Activated CD8-positive, alpha-beta memory T cell treated with anti-CD3 and anti-CD28 coated beads, Interleukin-2, amount 50 U/mL, for 4 hours (primary cell): ENCODE results near the gene CMIP.
A peak's percentile ranks its signal among the peaks of the same experiment; 100 is the strongest.

Experiments
- DNase-seq: peaks from one replicate; pipeline ENCODE4 v3.0.0-alpha.2; 2020

The CMIP gene

DNA sequence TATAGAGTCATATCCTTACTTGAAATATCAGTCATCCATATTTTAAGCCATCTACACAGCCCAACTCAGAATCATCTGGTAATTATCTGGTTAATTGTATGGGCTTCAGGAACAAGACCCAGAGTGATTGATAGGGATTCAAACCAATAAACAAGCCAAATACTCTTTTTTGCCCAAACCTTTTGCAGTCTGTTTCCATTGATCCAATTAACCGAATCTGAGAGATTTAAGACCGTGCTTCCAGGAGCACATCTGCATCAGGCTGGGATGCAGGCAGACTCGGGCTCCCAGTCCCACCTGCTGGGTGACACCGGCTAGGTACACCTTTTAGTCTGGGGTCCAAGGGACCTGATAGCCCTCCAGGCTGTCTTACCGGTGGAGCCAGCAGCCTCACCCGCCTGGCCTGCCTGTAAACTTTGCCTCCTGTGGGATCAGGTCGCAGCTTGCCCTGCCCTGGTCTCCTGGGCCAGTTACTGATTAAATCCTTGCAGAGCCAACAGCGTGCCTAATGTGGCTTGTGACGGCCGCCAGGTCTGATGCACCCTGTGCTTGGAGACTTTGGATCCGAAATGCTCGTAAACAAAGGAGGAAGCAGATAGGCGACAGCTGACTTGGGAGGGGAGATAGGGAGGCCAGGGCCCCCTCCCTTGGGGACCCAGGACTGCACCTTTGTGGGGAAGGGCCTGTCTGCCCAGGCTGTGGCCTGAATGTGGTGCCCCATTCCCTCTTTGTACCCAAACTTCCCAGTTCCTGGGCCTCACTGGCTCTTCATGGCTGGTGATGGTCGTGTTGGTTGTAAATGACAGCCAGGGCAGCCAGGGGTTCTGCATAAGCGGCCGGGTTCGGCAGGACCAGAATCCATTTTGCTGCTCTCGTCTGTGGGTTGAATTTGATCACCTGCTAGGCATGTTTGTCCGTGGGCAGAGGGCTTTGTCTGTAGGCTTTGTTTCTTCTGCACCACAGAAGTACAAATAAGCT lies 3.8 kb downstream of the CMIP start:
- DNase-seq: no peak

DNA sequence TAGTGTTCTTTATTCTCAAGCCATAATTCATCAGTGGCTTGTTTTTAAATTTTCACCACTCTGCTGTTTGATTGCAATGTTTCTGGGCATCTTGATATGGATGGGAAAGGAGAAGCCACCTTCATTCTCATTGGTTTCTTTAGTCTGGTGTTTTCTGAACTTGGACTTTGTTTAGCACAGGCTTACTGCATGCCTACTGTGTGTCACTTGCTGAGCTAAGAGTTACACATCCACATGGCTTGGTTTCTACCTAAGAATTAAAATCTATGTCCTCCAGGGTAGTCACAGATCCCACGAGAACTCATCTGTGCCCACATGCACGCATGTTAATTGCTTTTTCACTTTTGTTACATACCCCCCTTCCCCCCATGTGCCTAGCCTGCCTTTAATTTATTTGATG lies 4.6 kb downstream of the CMIP start:
- no peak for DNase-seq

DNA sequence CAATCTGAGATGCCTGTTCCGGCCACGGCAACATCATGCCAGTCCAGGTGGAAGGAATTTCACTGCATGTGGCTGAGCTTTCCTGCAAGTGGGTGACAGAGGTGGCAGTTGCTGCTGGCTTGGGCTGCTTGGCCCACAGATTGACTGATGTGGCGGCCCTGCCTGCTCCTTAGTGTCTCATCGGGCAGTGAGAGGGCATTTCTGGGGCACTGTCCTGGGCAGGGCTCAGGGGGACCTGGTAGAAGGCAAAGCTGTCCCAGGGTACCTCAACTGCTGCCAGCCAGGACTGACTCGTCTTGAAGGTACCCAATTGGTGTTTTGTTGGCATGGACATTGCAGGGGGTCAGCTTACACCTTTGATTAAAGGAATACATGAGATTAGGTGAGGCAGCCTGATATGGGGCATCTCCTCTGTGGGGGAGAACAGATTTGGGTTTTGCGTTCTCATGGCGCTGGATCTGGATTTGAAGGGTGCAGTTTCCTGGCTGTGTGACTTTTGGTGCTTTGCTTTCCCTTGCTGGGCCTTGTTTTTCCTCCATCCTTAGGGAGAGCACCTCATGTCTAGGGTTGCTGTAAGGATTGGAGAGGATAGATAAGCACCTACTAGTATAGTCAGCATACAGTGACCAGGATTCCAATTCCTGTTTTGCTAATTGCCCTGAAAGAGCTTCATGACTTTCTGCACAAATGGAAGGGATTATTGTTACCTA lies 5.4 kb downstream of the CMIP start:
- DNase-seq: no peak

DNA sequence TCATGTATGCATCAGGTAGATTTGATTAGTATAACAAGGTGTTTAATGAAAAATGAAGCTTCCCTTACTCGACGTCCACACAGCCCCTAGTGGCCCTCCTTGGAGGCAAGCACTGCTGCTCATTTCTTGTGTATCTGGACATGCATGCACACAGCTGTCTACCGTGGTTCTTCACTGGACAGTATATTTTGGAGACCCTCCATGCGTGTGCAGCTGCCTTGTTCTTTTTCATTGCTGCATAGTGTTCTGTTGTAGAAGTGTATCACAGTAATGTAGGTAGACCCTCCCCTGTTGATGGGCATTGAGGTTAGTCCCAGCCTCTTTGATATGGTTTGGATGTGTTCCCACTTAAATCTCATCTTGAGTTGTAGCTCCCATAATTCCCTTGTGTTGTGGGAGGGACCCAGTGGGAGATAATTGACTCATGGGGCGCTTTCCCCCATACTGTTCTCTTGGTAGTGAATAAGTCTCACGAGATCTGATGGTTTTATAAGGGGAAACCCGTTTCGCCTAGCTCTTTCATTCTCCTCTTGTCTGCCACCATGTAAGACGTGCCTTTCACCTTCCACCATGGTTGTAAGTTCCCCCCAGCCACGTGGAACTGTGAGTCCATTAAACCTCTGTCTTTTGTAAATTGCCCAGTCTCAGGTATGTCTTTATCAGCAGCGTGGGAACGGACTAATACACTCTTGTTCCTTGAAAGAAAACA lies 6.3 kb downstream of the CMIP start:
- no peak for DNase-seq

DNA sequence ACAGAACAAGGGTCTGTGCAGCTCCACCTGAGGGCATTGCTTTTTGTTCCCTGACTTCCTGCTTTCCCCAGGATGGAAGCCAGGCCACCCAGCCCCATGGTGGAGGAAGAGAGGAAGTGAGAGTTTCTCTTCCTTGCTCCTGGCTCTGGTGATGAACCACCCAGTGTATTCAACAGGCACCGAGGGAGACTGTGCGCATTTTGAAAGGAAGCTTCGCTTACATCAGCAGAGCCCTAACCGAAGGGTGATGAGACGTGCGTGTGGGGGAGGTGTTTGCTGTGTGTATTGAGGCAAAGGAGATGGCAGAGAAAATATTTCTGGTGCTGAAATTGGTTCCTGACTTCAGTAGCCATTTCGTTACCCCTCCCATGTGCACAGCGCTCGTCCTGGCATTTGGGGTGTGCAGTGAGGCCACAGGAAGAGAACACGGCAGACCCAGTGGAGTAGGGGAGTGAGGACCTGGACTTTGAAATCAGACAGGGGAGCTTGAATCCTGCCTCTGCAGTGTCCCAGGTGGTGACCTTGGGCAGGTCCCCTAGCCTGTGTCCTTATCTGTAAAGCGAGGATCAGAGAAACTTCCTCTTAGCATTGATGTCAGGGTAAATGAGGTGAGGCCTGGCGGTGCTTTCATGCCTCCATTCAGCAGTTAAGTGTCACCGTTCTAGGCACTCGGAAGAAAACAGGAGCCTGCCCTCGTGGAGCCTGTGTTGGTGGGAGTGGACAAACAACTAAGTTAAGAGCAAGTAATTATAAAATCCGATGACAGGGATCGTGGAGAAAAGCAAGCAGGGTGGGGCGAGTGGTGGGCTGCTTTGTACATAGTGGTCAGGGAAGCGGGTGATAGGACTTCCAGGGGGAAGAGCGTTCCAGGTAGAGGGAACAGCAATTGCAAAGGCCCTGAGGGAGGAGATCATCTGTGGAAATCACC lies 7.4 kb downstream of the CMIP start:
- DNase-seq: peak; percentile 42

DNA sequence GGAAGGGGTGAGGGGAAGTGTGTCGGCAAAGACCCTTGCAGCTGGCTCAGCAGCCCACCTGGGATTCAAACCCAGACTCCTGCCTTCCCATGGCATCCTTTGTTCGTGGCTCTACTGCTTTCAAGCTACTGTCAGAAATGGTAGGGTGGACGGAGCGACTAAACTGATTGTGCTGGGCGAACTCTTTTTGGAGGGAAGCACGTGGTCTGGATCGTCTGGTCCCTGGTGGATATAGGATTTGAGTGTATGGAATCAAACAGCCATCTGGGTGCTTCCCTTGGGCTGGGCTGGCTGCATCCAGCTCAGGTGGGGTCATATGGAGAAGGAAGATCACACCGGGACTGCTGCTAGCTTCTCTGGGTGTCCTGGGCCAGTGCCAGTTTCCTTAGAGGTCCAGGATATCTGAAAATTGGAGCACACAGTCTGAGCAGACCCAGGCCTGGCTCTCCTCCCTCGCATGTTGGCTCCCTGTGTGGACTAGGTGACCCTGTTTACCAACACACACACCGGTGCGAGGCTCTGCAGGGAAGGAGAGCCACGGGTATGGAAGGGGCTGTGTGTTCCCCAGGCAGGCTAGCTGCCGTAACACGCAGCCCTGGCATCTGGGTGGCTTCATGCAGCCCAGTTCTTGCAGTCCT lies 8.6 kb downstream of the CMIP start:
- DNase-seq: no peak

DNA sequence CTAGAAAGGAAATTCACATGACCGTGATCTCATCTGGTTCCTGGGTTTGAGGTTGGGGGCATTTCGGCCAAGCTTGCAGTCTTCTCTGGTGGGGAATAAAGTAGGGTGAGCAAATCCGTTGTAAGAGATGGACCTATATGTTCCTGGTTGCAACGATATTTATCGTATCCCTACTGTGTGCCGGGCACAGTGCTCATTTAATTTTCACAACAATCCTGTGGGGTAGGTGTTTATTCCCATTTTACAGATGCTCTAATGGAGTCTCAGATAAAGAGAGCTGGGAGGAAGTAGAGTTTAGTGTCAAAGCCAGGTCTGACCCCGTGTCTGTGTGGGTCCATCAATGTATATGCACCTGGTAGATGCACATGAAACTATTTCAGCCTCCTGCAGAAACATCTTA lies 9.4 kb downstream of the CMIP start:
- DNase-seq: no peak

DNA sequence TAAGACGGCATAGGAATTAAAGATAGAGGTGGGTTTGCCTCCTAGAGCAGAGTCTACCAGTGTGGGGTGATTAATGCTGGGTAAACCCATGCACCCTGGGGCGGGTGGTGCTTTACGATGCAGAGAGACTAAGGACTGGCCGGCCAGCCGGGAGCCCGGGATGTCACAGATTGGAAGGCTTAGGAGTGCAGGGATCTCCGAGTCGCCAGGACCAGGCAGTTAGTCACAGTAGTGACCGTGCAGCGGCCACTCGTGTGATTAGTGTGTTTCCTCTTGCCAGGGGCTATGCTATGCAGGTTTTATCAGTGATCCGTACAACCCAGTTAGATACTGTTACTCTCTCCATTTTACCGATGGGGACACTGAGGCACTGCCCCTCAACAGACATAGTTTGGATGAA lies 10.4 kb downstream of the CMIP start:
- DNase-seq: no peak

DNA sequence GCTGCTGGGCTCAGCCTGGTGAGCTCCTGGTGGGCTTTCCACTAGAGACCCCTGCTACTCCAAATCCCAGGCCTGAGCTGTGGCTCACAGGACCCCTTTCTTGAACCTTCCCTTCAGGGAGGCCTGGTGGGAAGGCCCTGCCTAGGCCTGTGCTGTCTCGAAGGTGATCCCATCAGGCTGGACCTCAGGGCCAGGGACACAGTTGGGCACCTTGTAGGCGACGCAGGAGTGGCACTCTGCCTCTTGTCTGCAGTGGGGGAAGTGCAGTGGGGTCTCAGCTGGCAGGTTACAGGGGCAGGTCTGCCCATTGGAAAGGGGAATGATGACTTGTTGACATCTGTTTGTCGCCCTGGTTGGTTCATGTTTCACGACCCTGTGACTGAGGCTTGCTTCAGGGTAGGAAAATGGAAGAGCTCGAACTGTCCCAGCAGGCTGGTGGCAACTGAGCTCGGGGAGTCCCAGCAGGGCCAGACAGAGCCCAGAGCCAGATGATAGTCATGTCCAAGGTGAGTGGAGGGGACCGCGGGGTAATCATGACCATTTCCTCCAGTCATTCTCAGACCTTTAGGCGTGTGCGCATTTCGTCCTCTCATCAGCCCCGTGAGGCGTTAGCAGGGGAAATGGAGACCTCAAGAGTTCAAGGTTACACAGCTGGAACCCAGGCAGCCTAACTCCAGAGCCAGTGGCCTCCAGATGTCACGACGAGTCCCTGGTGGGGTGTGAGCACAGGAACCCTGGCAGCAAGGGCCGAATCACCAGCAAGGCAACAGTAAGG lies 11.3 kb downstream of the CMIP start:
- DNase-seq: no peak

DNA sequence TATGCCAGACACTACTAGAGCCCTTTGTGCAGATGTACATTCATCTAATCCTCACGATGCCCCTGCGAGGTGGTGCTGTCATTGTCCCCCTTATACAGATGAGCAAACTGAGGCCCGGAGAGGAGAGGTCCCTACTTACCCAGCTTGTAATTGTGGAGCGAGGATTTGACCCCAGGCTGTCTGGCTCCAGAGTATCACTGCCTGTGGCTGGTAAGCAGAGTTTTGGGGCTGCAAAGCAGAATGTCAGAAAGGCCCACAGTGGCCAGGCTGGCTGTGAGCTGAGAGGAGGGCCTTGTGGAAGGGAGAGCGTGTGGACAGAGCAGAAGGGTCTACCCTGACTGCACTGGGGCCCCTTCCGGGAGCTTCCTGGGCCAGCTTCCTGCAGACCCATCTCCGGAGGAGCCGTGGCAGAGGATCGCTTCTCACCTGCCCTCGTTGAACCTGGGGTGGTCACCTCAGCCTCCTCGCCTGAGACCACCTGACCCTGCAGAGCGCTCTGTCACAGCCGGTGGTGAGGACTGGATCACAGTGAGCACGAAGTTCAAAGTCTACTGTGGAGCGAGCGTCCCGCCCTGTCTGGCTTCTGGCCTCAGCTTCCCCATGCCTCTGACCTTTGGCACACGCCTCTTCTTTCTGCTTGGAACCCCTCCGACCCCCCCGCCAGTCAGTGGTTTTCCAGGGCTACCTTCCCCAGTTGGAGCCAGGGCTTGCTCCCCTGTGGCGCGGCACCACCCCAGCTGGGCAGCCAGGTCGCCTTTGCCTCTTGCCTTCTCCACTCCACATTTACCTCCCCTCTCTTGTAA lies 12.1 kb downstream of the CMIP start:
- DNase-seq: no peak

DNA sequence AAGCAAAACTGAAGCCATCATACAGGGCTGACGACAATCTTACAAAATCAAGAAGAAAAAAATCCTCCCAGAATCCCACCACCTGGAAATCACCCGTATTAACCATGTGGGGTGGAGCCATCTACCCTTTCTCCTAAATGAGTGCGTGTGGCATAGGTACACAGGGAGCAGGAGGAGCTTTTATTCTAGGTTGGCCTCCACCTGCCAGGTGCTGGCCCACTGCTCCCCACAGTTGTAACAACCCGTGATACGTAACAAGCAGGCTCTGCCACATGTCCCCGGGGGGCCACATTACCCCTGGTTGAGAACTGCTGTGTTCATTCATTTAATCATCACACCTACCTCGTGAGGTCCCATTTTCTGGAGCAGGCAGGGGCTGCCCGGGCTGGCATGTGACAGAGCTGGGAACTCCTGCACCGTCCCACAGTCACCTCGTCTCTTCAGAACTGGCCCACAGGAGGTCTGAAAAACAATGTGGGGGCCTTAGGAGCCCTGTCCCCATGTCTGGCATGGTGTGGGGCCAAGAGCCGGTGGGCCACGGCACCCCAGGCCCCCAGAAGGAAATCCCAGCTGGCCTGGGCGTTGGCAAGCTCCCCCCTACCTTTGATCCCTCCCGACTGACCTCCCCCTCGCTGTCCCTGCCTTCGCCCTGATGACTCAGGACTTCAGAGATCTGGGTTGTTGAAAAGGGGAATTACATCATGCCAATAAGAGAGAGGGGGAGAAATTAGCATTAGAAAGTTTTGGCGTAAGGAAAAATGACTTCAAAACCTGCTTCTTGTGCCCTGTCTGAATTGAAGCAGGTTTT lies 12.9 kb downstream of the CMIP start:
- no peak for DNase-seq

DNA sequence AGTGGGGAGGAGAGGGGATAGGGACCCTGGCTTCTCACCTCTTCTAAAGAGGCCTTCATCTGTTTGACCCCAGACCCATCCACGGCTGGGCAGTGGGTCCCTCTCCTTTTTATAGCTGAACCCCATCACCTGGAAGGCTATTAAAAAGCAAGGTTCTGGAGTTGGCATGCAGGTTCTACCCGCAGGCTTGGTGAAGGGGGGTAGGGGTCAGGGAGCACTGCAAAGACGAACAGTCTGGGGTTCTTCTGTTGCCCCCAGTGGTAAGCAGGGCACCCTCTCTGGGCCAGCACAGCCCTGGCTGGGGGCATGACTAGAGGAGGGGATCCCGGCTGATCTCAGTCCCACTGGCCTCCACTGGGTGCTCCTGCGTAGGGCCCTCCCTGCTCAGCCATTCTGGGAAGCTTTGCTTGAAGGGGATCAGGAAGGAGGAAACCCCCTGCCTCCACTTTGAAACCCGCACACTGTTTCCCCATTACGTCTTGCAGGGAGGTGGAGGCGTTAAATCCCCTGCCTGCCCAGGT lies 13.6 kb downstream of the CMIP start:
- DNase-seq: no peak

DNA sequence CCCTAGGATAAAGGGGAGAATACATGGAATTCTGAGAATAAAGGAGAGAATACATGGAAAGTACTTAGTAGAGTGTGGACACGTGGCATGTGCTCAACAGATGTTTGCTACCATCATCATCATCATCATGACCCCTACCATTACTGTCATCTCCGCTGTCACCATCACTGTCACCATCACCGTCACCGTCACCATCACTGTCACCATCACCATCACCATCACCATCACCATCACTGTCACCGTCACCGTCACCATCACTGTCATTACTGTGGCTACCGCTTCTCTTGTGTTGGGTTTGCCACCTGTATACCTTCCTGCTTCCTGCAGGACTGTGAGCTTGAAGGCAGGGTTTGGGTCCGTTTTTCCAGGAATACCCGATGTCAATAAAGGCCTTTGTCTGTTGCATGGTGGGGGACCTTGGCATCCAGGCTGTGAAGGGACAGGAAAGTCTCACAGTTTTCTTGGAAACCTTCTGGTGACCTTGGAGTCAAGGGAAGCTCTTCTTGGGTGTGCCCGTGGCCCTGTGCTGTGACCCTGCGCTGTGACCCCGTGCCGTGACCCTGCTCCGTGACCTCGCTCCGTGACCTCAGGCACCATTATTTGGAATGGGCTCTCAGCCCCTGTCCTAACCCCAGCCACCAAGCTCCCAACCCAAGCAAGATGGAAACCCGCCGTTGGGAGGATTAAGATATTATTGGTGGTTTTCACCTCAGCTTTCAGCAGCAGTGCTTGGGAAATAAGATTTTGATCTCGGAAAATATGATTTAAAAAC lies 14.4 kb downstream of the CMIP start:
- DNase-seq: no peak

DNA sequence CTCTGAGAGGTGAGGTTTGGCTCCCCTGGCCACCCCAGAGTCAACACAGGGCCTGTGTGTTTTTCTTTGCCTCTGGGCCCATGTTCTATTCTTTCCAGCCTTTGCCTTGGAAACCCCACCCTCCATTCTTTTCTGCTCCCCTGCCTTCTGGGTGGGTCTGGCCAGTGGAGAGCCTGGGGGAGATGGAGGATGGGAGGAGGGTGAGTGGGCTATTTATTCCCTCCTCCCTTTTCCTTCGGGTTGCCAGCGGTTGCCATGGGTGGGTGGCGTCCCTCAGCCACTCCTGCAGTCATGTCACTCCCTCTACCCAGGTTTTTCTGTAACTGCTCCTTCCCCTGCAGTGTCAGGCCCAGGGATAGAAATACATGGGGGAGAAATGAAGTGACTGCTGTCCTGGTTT lies 15.5 kb downstream of the CMIP start:
- no peak for DNase-seq

DNA sequence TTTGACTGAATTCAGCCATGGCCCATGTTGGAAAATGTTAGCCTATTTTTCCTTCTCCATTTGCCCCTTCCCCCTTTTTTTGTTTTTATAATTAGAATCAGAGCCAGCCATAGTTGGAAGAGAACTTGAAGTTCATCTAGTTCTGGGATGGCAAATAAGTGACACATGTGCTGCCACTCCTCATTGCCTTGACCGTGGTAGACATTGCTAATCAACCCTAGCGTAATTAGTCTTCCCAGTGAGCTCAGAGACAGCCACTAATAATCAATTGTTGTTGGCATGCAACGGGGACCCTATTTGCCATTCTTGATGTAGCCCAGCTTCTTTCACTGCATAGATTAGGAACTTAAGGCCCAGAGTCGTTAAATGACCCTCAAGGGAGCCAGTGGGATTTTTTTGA lies 16.6 kb downstream of the CMIP start:
- no peak for DNase-seq

DNA sequence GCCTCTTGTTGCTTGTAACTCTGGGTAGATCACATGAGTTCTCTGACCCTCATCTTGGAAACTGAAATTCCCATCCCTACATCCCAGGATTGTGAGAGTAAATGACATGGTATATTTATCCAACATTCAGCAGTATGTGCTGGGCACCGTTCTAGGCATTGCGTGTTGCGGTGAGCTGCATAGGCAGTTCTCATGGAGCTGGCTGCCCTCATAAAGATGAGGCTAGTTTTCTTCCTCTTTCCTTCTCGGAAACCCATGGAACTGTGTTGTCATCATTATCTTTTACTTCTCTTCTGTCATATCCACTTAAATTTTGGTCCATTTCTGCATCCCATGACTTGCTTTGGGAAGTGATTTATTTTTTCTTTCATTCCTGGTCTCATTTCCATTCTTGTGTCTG lies 17.2 kb downstream of the CMIP start:
- DNase-seq: no peak

DNA sequence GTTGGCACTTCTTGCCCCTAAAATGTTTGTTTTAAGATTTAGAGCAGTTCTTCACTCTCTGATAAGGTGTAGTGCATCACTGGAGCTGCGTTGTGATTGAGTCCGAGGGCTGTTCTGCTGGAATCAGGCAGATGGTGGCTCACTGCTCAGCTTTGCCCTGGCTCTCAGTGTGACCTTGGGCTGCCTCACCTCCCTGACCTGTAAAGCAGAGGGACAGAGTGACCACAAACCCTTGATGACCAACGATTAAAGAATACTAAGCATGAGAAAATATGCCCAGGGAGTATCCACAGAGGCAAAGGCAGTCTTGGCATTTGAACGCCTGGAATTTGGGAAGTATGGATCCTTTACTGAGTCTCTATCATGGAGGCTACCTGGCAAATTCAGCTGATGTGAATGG lies 18.1 kb downstream of the CMIP start:
- DNase-seq: no peak

DNA sequence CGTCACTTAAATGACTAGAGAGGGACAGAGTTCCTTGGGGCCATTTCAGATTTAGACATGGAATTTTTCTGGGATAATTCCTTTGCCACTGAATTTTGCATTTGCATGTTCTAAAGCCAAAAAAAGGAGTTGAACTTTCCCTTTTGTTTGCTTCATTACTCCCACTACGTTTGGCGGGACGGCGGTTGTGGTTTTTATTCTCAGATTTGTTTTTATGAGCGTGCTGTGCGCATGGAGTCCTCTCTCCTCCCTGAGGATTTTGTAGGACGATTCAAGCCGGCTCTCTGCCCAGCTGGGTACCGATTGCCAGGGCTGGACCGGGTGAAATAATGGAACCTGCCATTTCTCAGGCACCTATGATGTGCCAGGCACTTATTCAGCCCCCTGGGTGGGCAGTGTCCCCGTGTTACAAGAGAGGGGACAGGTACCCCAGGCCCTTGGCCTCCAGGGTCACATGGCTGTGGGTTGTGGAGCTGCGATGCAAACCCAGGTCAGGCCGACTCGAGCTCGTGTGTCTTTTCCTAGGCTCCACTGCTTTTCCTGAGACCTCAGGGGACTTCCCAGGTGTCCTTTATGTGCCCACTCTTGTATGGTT lies 18.8 kb downstream of the CMIP start:
- DNase-seq: no peak
